Posterior cingulate gyrus (tissue), 11 donors: Measurements from ENCODE around the gene SLC25A43.
"Not testable (repeated sequence)": the region's sequence is repeated elsewhere in the genome, so short reads cannot be mapped to it uniquely, and the experiment has no call there.

ENCODE experiments used
- DNase-seq, 10 donors: peaks; one replicate each; pipeline versions ENCODE4 v3.0.0 to v3.0.0-alpha.2; 2020 to 2021; ENCODE audit warnings: mixed read lengths in 3 of 10
- intact Hi-C: fragments of 100-400 bp; cut with DNase I; formaldehyde crosslinking; loops from one replicate; pipeline ENCODE4 v1.15.1; 2023

Gene SLC25A43

GRCh38 chrX:119493851-119494495 lies 94.8 kb downstream of the SLC25A43 start:
- intact Hi-C loops, result not testable (repeated sequence)
- peak in 1 of 10 donors; percentile 35 for DNase-seq

- peak in 1 of 10 donors; percentile 4 for DNase-seq
- intact Hi-C loops, result no loop called here
These were observed 96.9 kb downstream of the SLC25A43 start for GRCh38 chrX:119495734-119496726.

DNA sequence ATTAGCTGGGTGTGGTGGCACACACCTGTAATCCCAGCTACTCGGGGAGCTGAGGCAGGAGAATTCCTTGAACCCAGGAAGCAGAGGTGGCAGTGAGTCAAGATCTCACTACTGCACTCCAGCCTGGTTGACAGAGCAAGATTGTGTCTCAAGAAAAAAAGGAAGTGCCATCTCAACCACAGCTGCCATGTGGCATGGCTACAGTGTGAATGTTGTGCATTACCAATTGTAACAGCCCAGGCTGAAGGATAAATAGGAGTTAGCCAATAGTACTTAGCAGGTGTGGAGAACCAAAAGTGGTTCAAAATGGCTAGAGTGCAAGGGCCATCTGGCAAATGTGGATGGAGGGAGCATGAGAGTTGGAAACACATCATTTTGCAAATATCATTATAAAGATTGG lies 98.0 kb downstream of the SLC25A43 start:
- no peak for DNase-seq
- intact Hi-C loops, result no loop called here

GRCh38 chrX:119500061-119500800 lies 101.1 kb downstream of the SLC25A43 start:
- no peak for DNase-seq
- intact Hi-C loops, result no loop called here

DNA sequence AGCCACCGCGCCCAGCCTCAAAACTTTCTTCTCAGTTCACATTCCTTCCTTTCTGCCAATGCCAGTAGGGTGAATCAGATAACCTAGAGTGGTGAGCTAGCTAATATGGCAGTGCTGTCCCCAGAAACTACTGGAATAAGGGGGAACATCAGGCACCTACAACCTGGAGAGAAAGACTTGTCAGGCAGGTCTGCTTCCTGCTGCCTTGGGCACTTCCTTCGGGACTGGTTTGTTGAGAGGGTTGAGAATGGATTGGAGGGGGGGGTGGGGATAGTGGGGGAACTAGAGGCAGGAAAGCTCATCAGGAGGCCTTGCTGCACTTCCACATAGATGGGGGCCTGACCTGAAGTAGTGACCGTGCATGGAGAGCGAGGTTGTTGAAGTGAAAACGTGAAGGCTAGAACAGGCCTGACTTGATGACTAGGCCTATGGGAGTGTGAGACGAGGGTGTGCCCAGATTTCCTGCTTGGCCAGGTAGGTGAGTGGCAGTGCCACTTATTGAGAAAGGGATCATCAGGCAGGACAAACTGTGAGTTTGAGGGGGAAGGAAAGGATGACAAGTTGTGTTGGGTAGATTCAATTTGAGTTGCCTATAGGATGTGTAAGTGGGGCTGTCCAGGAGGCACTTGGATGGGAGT lies 102.5 kb downstream of the SLC25A43 start:
- peak in 1 of 10 donors; percentile 22 for DNase-seq
- intact Hi-C loops, result no loop called here

- intact Hi-C loops, result no loop called here
- peak in 2 of 10 donors; percentile 36 to 63 for DNase-seq
These were observed 103.8 kb downstream of the SLC25A43 start for GRCh38 chrX:119502727-119503483.

GRCh38 chrX:119503484-119503861 lies 104.3 kb downstream of the SLC25A43 start:
- intact Hi-C loops, result no loop called here
- DNase-seq, result peak in 1 of 10 donors; percentile 20
